T-helper 2 cell treated with Interferon-gamma antibody and Interleukin-4, amounts not matched to agents 5 μg/mL and 100 μg/mL, for 36 hours (primary cell): ENCODE measurements around the gene AHRR.
"Not testable (repeated sequence)": the region's sequence is repeated elsewhere in the genome, so short reads cannot be mapped to it uniquely, and the experiment has no call there.

ENCODE experiments used
- DNase-seq: peaks from one replicate; pipeline ENCODE4 v3.0.0; 2021; ENCODE audit warnings: low spot score
- H3K27ac Mint-ChIP-seq: one replicate; pipeline ENCODE4 v1.8.0; 2021; ENCODE audit warnings: mild to moderate bottlenecking, mixed read lengths
- H3K27me3 Mint-ChIP-seq: one replicate; pipeline ENCODE4 v1.8.0; 2021; ENCODE audit warnings: low read depth, mixed read lengths
- H3K36me3 Mint-ChIP-seq: one replicate; pipeline ENCODE4 v1.8.0; 2021; ENCODE audit warnings: low read depth, mixed read lengths
- H3K4me1 Mint-ChIP-seq: one replicate; pipeline ENCODE4 v1.8.0; 2021; ENCODE audit warnings: low read depth, mixed read lengths
- H3K4me3 Mint-ChIP-seq: one replicate; pipeline ENCODE4 v1.8.0; 2022; ENCODE audit warnings: mild to moderate bottlenecking, moderate library complexity, mixed read lengths
- H3K9me3 Mint-ChIP-seq: one replicate; pipeline ENCODE4 v1.8.0; 2021; ENCODE audit warnings: mixed read lengths

The AHRR gene

DNA sequence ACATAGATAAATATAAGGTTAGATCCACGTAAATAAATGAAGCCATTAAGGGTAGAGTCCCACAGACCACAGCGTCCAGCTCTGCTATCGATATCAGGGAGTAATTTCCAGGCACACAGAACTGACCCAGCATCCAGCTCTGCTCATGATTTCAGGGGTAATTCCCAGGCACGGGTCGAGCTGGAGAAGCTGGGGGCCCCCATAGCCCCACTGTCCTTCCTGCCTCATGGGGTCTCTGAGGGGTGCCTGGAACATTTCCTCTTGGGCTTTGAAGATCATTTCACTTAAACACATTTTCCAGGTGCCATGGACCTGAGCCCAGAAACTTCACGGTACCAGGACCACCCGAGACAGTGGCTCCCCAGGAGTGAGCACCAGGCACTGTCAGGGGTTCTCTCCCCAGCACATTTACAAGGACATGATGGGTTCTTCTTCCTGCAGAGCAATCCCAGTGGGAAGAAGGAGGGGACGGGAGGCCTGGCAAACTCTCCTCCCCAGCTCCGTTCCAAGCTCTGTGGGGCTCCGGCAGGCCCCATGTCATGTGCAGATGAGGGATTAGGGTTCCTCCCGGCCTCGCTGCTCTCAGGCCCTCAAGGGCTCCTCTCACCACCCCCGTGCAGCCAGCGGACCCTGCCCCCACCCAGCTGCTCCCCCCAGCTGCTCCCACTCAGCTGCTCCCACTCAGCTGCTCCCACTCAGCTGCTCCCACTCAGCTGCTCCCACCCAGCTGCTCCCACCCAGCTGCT, 23.4 kb upstream of the AHRR start:
- not testable (repeated sequence) for H3K27ac Mint-ChIP-seq, H3K4me3 Mint-ChIP-seq, H3K9me3 Mint-ChIP-seq, DNase-seq, H3K36me3 Mint-ChIP-seq, H3K27me3 Mint-ChIP-seq
- peaks cover 19% of the 10 kb centered on the region for H3K4me1 Mint-ChIP-seq

DNA sequence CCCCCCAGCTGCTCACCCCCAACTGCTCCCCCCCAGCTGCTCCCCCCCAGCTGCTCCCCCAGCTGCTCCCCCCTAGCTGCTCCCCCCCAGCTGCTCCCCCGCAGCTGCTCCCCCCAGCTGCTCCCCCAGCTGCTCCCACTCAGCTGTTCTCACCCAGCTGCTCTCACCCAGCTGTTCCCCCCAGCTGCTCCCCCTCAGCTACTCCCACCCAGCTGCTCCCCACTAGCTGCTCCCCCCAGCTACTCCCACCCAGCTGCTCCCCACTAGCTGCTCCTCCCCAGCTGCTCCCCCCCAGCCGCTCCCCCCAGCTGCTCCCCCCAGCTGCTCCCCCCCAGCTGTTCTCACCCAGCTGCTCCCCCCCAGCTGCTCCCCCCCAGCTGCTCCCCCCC, 22.8 kb upstream of the AHRR start:
- no peaks in the 10 kb centered on the region for H3K27me3 Mint-ChIP-seq
- H3K27ac Mint-ChIP-seq: no peak overlapping the region
- DNase-seq: no peak
- H3K4me1 Mint-ChIP-seq: peaks cover 22% of the 10 kb centered on the region
- H3K36me3 Mint-ChIP-seq: peaks cover 12% of the 10 kb centered on the region
- H3K4me3 Mint-ChIP-seq: no peak overlapping the region
- H3K9me3 Mint-ChIP-seq: no peaks in the 10 kb centered on the region

DNA sequence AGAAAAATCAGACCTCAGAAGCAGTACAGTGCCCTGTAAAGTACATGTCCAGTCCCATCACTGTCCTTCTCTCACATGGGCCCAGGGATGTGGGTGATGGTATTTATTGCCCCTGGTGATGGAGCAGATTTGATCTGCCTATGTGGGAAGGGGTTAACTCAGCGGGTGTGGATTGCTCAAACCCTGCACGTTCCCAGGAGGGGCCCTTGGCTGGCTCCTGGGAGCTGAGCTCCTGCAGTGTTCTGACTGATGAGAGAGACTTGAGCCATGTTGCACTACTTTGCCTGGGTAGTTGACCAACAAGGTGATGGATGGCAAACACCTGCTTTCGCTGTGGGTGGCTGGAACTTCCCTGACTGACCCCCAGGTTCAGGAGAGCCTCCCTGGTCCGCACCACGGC, 21.6 kb upstream of the AHRR start:
- not testable (repeated sequence) for DNase-seq, H3K27me3 Mint-ChIP-seq, H3K27ac Mint-ChIP-seq, H3K9me3 Mint-ChIP-seq, H3K4me3 Mint-ChIP-seq
- H3K36me3 Mint-ChIP-seq: peaks cover 12% of the 10 kb centered on the region
- H3K4me1 Mint-ChIP-seq: peaks cover 22% of the 10 kb centered on the region

- H3K4me3 Mint-ChIP-seq: not testable (repeated sequence)
These were observed 20.7 kb upstream of the AHRR start for GRCh38 chr5:300691-301435.

GRCh38 chr5:302416-302815, 19.1 kb upstream of the AHRR start:
- H3K27me3 Mint-ChIP-seq, H3K27ac Mint-ChIP-seq, H3K9me3 Mint-ChIP-seq, DNase-seq, H3K36me3 Mint-ChIP-seq, H3K4me3 Mint-ChIP-seq: not testable (repeated sequence)
- H3K4me1 Mint-ChIP-seq: peaks cover 12% of the 10 kb centered on the region

More at GRCh38 chr5:300691-301435, 20.7 kb upstream of the AHRR start:
- not testable (repeated sequence) for H3K27me3 Mint-ChIP-seq, DNase-seq, H3K9me3 Mint-ChIP-seq, H3K27ac Mint-ChIP-seq
- peaks cover 14% of the 10 kb centered on the region for H3K36me3 Mint-ChIP-seq
- H3K4me1 Mint-ChIP-seq: peaks cover 22% of the 10 kb centered on the region

DNA sequence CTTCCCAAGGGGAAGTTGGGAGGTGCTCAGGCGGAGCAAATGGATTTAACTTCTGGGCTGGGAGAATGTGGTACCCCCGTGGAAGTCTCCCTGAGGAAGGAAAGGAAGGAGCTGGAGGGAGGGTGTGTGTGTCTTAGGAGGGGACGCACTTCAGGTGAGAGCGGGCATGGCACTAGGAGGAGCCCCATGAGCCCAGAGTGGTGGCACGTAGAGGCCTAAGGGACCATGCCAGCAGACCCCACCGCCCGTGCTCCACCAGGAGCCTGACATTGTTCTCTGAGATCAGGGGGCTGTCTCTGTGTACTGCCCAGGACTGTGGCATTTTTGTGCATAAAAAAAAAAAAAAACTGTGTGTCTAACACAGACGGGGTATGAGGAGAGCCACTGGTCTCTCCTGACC, 18.5 kb upstream of the AHRR start:
- peaks cover 8% of the 10 kb centered on the region for H3K36me3 Mint-ChIP-seq
- DNase-seq: no peak
- H3K27ac Mint-ChIP-seq: no peak overlapping the region
- H3K4me3 Mint-ChIP-seq: no peak overlapping the region
- peaks cover 8% of the 10 kb centered on the region for H3K4me1 Mint-ChIP-seq
- no peaks in the 10 kb centered on the region for H3K9me3 Mint-ChIP-seq
- H3K27me3 Mint-ChIP-seq: no peaks in the 10 kb centered on the region

DNA sequence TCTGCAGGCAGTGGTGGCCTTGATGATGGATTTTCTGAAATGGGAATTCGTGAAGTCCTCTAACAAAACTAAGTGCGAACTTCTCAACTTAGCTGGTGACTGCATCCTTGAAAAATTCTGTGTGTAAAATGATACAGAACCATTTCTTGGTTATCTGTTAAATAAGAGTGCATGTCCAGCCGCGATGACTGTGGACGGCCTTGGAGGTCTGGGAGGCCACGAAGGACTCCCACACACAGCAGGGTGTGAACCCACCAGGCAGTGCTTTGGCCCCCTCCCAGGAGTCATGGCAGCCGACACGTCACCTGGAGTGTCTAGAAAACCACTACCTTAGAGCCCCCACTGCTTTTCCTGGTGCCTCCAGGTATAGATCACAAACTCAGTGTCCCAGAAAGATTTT, 17.8 kb upstream of the AHRR start:
- not testable (repeated sequence) for H3K4me1 Mint-ChIP-seq, H3K4me3 Mint-ChIP-seq, H3K36me3 Mint-ChIP-seq, H3K27me3 Mint-ChIP-seq, DNase-seq, H3K9me3 Mint-ChIP-seq, H3K27ac Mint-ChIP-seq

GRCh38 chr5:305050-305449, 16.5 kb upstream of the AHRR start:
- DNase-seq: no peak
- H3K27me3 Mint-ChIP-seq: no peaks in the 10 kb centered on the region
- no peaks in the 10 kb centered on the region for H3K9me3 Mint-ChIP-seq
- peaks cover 8% of the 10 kb centered on the region for H3K4me1 Mint-ChIP-seq
- no peak overlapping the region for H3K4me3 Mint-ChIP-seq
- peaks cover 10% of the 10 kb centered on the region for H3K36me3 Mint-ChIP-seq
- H3K27ac Mint-ChIP-seq: no peak overlapping the region

DNA sequence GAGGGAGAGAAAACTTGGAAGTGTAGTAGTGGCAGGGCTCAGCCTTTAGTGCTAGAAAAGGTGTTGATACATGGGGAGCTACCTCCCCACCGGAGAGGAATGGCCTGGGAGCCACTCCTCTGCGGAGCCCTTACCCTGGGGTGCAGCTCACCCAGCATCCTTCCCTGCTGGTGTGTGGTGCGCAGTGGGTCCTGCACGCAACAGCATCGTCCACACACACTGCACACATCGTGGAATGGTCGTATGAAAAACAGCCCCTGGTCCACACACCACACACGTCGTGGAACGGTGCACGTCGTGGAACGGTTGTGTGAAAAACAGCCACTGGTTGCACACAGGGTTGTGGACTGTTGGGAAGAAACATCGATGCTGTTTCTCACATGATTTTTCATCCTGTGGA, 16.1 kb upstream of the AHRR start:
- no peak overlapping the region for H3K4me3 Mint-ChIP-seq
- H3K27me3 Mint-ChIP-seq: no peaks in the 10 kb centered on the region
- peaks cover 8% of the 10 kb centered on the region for H3K4me1 Mint-ChIP-seq
- peaks cover 10% of the 10 kb centered on the region for H3K36me3 Mint-ChIP-seq
- H3K27ac Mint-ChIP-seq: no peak overlapping the region
- no peaks in the 10 kb centered on the region for H3K9me3 Mint-ChIP-seq
- no peak for DNase-seq

DNA sequence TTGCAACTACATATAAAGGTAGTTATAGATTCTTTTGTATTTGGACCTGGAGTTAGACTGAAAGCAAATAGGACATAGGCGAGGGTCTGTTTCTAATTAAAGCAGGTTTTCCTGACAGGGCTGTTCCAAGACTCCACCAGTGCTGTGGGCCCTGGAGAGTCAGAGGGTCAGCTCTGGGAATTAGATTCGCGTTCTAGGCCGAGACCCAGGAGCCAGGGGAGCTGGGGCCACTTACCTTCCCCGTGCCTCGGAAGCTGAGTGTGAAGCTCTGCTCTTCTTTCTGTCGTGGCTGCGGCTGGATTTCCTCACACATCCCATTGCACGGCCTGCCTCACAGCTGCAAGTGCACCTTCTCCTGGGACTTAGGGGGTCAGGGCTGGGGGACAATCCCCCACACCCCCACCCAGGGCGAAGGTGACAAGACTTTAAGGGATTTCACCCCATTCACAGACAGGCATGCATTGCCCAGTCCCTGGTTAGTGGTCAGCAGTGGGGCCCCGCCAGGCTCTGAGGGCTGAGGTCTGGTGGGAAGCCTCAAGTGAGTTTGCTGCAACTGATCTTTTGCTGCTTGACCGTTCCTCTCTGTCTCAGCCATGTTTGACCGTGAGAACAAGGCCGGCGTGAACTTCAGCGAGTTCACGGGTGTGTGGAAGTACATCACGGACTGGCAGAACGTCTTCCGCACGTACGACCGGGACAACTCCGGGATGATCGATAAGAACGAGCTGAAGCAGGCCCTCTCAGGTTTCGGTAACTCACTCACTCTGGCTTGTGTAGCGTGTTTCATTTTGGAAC, 15.3 kb upstream of the AHRR start:
- H3K9me3 Mint-ChIP-seq: no peaks in the 10 kb centered on the region
- peaks cover 10% of the 10 kb centered on the region for H3K36me3 Mint-ChIP-seq
- H3K27ac Mint-ChIP-seq: no peak overlapping the region
- peaks cover 8% of the 10 kb centered on the region for H3K4me1 Mint-ChIP-seq
- no peak overlapping the region for H3K4me3 Mint-ChIP-seq
- H3K27me3 Mint-ChIP-seq: no peaks in the 10 kb centered on the region
- no peak for DNase-seq

- Mint-ChIP-seq H3K27me3 (no peaks in the 10 kb centered on the region), H3K9me3 (no peaks in the 10 kb centered on the region), H3K4me1 (peaks cover 3% of the 10 kb centered on the region), H3K36me3 (peaks cover 10% of the 10 kb centered on the region), H3K27ac (no peak overlapping the region), H3K4me3 (no peak overlapping the region)
- DNase-seq: no peak
These were observed 14.2 kb upstream of the AHRR start for GRCh38 chr5:307306-307705.

- Mint-ChIP-seq H3K4me1 (peaks cover 3% of the 10 kb centered on the region), H3K4me3 (no peak overlapping the region), H3K27me3 (no peaks in the 10 kb centered on the region), H3K9me3 (no peaks in the 10 kb centered on the region), H3K27ac (no peak overlapping the region), H3K36me3 (peaks cover 10% of the 10 kb centered on the region)
- DNase-seq: no peak
These were observed 13.5 kb upstream of the AHRR start for GRCh38 chr5:307794-308579.

DNA sequence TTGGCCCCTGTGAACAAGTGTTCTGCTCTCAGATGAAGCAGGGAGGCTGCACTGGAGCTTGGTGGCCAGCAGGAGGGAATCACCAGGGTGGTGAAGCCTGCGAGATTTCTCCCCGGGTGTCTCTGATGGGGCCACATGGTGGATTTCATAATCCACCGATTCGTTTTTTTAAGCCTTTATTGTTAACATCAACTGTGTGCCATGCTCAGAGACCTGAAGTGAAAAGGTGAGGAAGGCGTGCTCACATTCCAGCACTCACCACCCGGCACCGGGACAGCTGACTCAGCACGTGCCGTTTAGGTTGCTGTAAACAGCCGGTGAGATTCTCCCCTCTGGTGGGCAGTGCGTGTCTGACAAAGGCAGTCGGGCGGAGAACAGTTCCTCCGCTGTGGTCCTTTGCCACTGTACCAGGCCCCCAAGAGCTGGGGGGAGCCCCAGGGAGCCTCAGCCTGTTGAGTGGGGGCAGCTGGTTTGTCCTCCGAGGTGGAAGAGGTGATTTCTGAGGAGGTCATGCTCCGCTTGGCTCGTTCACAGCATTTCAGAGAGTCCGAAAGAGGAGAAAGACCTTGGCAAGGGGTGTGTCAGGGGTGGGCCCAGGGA, 12.7 kb upstream of the AHRR start:
- no peaks in the 10 kb centered on the region for H3K4me1 Mint-ChIP-seq
- H3K36me3 Mint-ChIP-seq: peaks cover 6% of the 10 kb centered on the region
- no peak for DNase-seq

More for the DNA sequence above, 12.7 kb upstream of the AHRR start:
- no peaks in the 10 kb centered on the region for H3K9me3 Mint-ChIP-seq
- H3K4me3 Mint-ChIP-seq: no peak overlapping the region
- H3K27ac Mint-ChIP-seq: no peak overlapping the region
- H3K27me3 Mint-ChIP-seq: no peaks in the 10 kb centered on the region
